Right forelimb (tissue), 1 donor: ENCODE measurements around the gene PRICKLE1.

Experiments
- DNase-seq: peaks from one replicate; pipeline ENCODE4 v3.0.0-alpha.2; 2018

Gene PRICKLE1

DNA sequence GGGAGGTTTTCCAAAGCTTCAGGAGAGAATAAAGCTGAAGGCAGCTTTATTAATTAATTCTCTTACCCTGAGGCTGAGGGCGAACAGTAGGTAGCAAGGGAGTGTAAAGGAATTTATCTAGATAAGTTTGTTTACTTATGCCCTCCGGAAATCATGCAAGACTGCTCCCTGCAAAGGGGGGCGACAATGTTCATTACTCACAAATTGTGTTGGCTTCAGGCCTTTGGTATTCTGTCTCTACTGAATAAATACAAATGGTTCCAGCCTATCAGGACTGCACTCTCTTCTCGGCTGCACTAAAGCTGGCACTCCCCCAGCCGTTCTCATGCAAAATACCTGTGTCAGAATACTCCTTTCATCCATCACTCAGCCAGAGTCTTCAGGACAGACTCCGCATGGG is 142.8 kb downstream of the PRICKLE1 start:
- no peak for DNase-seq

GRCh38 chr12:42445891-42446290 is 143.7 kb downstream of the PRICKLE1 start:
- DNase-seq, result no peak

DNA sequence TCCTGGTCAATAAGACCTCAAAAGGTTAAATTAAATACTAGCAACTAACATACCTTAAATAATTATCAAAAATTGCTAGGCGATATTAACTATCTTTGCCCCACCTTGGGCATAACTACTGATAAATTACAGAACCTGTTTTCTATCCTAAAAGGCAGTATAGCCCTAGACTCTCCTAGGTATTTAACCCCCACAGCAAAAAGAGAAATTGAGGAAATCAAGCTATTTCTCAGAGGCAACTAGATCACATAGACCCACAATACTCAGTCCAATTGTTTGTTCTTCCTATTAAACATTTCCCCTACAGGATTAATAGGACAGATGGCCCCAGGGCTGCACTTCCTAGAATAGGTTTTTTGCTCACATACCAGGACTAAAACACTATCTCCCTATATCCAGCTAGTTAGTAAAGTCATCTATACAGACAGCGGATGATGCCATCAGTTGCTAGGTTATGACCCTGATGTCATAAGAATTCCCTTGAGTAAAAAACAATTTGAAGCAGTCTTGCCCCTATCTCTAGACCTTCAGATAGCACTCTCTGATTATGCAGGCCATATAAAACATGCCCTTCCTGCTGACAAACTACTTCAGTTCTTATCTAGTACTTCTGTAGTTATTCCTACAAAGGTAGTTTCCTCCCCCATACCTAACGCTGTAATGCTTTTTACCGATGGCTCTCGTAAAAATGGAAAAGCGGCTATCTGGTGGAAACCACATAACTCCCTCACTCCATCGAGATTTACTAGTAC is 145.2 kb downstream of the PRICKLE1 start:
- no peak for DNase-seq

DNA sequence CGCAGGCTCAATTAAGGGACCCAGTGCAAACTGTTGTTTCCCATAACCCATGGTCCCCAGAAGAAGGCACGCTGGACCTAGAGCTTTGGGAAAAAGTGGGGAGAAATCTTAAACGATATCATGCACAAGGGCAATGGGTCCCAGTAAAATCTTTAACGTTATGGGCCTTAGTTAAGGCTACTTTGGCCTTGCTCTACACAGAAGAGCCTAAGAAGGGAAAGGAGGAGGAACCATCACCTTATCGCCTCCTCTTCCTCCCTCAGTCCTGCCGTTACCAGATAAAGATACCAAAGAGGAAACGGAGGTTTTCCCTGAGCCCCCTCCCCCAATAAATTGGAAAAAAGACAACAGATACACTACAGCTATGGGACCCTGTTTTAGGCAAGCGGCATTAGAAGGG is 146.7 kb downstream of the PRICKLE1 start:
- DNase-seq, result no peak

DNA sequence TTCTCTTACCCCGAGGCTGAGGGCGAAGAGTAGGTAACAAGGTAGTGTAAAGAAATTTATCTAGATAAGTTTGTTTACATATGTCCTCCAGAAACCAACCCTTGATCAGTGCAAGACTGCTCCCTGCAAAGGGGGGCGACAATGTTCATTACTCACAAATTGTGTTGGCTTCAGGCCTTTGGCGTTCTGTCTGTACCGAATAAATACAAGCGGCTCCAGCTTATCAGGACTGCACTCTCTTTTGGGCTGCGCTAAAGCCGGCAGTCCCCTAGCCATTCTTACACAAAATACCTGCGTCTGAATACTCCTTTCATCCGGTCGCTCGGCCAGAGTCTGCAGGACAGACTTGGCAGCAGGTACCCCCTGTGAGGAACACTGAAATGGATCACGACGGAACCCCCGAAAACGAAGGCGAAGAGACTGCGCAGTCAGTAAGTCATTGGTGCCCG is 147.2 kb downstream of the PRICKLE1 start:
- DNase-seq, result no peak

DNA sequence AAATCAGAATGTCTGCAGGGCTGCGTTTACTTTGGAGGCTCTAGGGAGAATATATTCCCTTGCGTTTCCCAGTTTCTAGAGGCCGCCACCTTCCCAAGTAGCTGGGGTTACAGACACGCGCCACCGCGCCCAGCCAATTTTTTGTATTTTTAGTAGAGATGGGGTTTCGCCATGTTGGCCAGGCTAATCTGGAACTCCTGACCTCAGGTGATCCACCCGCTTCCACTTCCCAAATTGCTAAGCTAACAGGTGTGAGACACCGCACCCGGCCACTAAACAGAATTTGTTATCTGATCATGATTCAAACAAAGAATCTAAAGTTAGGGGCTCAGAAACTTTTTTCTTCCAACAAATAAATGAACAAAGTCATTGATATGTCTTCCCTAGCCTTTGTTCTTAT is 148.9 kb downstream of the PRICKLE1 start:
- DNase-seq, result no peak

DNA sequence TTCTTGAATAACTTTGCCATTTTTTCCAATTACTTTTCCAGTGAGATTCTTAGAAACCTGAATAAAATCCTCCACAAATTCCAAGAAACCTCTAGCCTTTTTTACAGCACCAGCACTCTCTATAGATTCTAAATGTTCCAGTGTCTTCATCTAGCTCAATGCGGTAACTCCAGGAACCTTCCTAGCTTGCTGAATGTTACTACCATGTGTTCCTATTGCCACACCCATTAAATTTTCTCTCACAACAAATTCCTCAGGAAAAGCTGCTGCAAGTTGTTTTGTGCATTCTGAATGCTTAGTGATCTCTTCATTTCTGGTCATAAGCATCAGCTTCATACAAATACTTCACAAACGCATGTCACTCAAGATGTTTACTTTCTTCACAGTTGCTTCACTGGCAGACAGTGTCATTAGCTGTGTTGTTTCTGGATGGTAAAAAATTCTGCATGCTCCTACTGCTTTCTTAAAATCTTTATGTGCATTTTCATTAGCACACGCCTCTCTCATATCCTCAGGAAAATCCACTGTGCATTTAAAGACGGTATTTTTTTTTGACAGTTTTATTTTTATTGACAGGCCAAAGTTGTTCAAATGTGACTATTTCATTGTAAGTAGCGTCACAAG is 156.9 kb downstream of the PRICKLE1 start:
- no peak for DNase-seq

GRCh38 chr12:42428850-42429249 is 160.7 kb downstream of the PRICKLE1 start:
- no peak for DNase-seq

- no peak for DNase-seq
These were observed 162.8 kb downstream of the PRICKLE1 start for GRCh38 chr12:42426746-42427145.

GRCh38 chr12:42422785-42423184 is 166.8 kb downstream of the PRICKLE1 start:
- no peak for DNase-seq

DNA sequence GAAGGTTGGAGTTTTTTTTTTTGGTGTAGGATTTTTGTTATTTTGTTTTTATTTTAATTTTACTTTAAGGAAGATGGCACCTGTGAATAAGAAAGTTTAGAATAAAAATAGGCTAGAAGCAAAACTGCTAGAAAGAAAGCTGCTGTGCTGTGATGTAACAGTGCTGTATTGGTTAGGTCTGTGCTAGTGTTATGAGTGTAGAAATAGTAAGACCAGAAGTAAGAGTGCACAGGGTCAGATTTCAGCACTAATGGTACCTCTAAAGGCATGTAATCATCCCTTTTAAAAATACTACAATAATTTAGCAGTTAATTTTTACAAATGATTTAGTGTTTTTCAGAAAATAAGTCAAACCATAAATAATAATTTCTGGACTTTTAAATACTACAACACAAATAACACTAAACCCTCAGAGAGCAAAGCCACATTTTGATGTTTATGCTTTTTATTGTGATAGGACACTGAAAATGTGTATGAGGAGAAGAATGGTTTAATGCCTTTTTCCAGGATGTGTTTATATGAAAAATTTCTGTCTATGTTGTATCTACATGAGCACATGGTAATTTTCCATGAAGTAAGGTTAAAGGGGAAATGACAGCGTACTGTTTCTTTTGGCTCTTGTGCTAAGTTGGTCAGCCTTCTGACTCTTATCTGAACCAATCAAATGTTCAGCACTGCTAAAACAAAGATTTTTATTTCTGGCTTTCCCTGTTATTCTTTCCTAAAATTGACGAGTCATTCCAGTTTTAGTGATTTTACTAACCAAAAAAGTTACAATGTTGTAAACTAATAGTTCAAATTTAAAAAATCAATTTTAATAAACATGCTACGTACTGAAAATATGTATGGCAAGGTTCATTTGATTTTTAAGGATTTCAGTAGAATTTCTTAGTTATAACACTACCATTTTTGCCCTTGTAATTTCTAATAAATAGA is 167.4 kb downstream of the PRICKLE1 start:
- DNase-seq, result no peak

DNA sequence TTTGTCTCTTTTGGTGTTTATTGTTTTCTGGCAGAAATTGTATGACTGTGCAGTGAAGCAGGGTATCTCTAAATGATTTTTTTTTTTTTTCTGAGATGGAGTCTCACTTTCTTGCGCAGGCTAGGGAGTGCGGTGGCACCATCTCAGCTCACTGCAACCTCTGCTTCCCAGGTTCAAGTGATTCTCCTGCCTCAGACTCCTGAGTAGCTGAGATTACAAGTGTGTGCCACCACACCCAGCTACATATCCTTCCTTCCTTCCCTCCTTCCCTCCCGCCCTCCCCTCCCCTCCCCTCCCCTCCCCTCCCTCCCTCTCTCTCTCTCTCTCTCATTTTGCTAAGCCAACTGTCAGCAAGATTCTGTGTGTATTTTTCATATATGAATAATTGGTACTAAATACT is 169.2 kb downstream of the PRICKLE1 start:
- DNase-seq, result no peak

DNA sequence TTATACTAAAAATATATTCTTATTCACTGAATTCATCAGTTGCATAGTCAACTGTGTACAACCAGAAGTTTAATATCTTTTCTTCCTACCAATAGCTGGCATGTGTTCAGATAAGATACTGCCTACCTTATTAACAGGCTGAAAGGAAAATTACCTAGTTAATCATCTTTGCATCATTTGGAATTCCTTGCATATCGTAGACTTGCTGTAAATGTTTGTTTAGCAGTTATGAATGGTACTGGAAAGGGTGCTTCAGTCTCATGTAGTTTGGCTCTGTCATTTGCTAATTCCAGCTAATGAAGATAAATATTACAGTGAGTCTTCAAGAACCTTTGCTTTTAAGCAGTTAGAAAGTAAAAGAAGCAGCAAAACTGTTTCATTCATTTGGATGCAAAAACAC is 179.2 kb downstream of the PRICKLE1 start:
- no peak for DNase-seq

DNA sequence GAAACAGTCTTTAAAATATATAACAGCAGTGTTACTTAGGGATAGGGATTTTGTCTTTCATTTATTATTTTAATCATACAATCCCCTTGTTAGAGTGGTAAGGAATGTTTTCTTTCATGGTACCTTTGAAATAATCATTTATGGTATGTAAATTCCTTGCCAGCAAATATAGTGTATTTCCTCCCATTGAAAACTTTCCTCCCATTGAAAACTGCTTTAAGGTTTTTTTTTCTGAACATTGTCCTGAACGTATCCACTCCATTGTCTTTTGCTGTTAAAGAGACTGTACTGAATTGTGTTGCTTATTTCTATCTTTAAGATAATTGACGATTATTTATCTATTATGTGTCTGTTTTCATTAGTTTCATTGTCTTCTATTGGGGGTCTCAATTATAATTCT is 180.1 kb downstream of the PRICKLE1 start:
- no peak for DNase-seq

- no peak for DNase-seq
These were observed 182.2 kb downstream of the PRICKLE1 start for GRCh38 chr12:42407306-42407705.
